ENCODE measurements around the gene ARHGEF3. TPM values are rescaled to one million over a fixed set of nuclear protein-coding genes. Genes with fewer than 3 reads are reported as not detected.

Gene ARHGEF3
- total and polyA plus RNA-seq, 4 donors = 10.4 to 40.9 (median 21.0) TPM

GRCh38 chr3:56737006-56737405 is 64.7 kb downstream of the ARHGEF3 start:
- no peak overlapping the region for H3K27ac ChIP-seq (ENCODE audit: low read depth in 1 of 2, low read length in 1 of 2)
- 92 to 94% methylated on average over 10 of the region's 10 CpGs for WGBS, 2 donors
- H3K9me3 ChIP-seq (ENCODE audit: control insufficient read depth in 4 of 4, insufficient read depth in 3 of 4, low read length in 3 of 4) = no peaks in the 10 kb centered on the region
- H3K36me3 ChIP-seq (ENCODE audit: control insufficient read depth in 4 of 4, insufficient read depth in 4 of 4, low read length in 4 of 4) = peaks cover 0 to 17% (median 8%) of the 10 kb centered on the region in 4 donors
- no peak overlapping the region for H3K4me3 ChIP-seq
- no peak for DNase-seq
- no peaks in the 10 kb centered on the region for H3K4me1 ChIP-seq (ENCODE audit: control insufficient read depth in 5 of 5, insufficient read depth in 5 of 5, low read length in 5 of 5)
- no peak for TF ChIP-seq CTCF (IDR thresholded peaks at IDR 0.05; ENCODE audit: control extremely low read depth, extremely low read depth)
- ATAC-seq (ENCODE audit: insufficient read depth, low FRiP score) = no peak
- no peaks in the 10 kb centered on the region for H3K27me3 ChIP-seq (ENCODE audit: control insufficient read depth in 3 of 3, insufficient read depth in 3 of 3, low read length in 2 of 3)
- H3K9ac ChIP-seq (ENCODE audit: insufficient read depth in 1 of 2, low read length in 2 of 2) = no peak overlapping the region

GRCh38 chr3:56732109-56732508 is 69.6 kb downstream of the ARHGEF3 start:
- no peaks in the 10 kb centered on the region for H3K4me1 ChIP-seq (ENCODE audit: control insufficient read depth in 5 of 5, insufficient read depth in 5 of 5, low read length in 5 of 5)
- no peaks in the 10 kb centered on the region for H3K27me3 ChIP-seq (ENCODE audit: control insufficient read depth in 3 of 3, insufficient read depth in 3 of 3, low read length in 2 of 3)
- 80 to 86% methylated on average over 8 of the region's 8 CpGs for WGBS, 2 donors
- H3K36me3 ChIP-seq (ENCODE audit: control insufficient read depth in 4 of 4, insufficient read depth in 4 of 4, low read length in 4 of 4) = peaks cover under 1 to 30% (median 10%) of the 10 kb centered on the region in 4 donors
- no peak overlapping the region for H3K27ac ChIP-seq (ENCODE audit: low read depth in 1 of 2, low read length in 1 of 2)
- H3K9me3 ChIP-seq (ENCODE audit: control insufficient read depth in 4 of 4, insufficient read depth in 3 of 4, low read length in 3 of 4) = no peaks in the 10 kb centered on the region
- ATAC-seq (ENCODE audit: insufficient read depth, low FRiP score) (no peak), DNase-seq (no peak)
- no peak for TF ChIP-seq CTCF (IDR thresholded peaks at IDR 0.05; ENCODE audit: control extremely low read depth, extremely low read depth)
- H3K9ac ChIP-seq (ENCODE audit: insufficient read depth in 1 of 2, low read length in 2 of 2) = no peak overlapping the region
- no peak overlapping the region for H3K4me3 ChIP-seq

DNA sequence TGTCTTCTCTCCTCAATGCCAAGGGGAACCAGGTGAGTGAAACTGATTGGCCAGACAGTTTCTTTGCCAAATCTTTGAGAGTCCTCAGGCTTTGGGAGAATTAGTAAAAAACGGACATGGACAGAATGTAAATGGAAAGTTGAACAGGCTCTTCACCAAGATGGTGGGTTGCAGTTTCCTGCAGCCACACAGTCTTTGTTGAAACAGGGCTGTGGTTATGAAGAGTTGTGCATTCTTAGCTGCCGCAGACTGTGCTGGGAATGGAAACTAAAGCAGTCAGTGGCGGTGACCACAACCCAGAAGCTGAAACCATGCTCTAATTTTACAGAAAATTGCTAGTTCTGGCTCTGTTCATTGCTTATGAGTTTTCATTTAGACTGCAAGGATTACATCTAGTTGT is 76.6 kb downstream of the ARHGEF3 start:
- no peaks in the 10 kb centered on the region for H3K4me1 ChIP-seq (ENCODE audit: control insufficient read depth in 5 of 5, insufficient read depth in 5 of 5, low read length in 5 of 5)
- ATAC-seq (ENCODE audit: insufficient read depth, low FRiP score) = no peak
- no peaks in the 10 kb centered on the region for H3K9me3 ChIP-seq (ENCODE audit: control insufficient read depth in 4 of 4, insufficient read depth in 3 of 4, low read length in 3 of 4)
- no peak overlapping the region for H3K4me3 ChIP-seq
- DNase-seq = no peak
- WGBS, 2 donors = 71 to 73% methylated on average over 3 of the region's 3 CpGs
- H3K27ac ChIP-seq (ENCODE audit: low read depth in 1 of 2, low read length in 1 of 2) = no peak overlapping the region
- TF ChIP-seq CTCF (IDR thresholded peaks at IDR 0.05; ENCODE audit: control extremely low read depth, extremely low read depth) = no peak
- no peaks in the 10 kb centered on the region for H3K27me3 ChIP-seq (ENCODE audit: control insufficient read depth in 3 of 3, insufficient read depth in 3 of 3, low read length in 2 of 3)
- peaks cover 5 to 22% (median 9%) of the 10 kb centered on the region in 4 donors for H3K36me3 ChIP-seq (ENCODE audit: control insufficient read depth in 4 of 4, insufficient read depth in 4 of 4, low read length in 4 of 4)
- no peak overlapping the region for H3K9ac ChIP-seq (ENCODE audit: insufficient read depth in 1 of 2, low read length in 2 of 2)

- no peak overlapping the region for H3K27ac ChIP-seq (ENCODE audit: low read depth in 1 of 2, low read length in 1 of 2)
- H3K36me3 ChIP-seq (ENCODE audit: control insufficient read depth in 4 of 4, insufficient read depth in 4 of 4, low read length in 4 of 4) = peaks cover 5 to 20% (median 9%) of the 10 kb centered on the region in 4 donors
- ATAC-seq (ENCODE audit: insufficient read depth, low FRiP score) (no peak), DNase-seq (peak in 1 of 3 donors; percentile 6)
- no peak overlapping the region for H3K4me3 ChIP-seq
- no peak overlapping the region for H3K9ac ChIP-seq (ENCODE audit: insufficient read depth in 1 of 2, low read length in 2 of 2)
- TF ChIP-seq CTCF (IDR thresholded peaks at IDR 0.05; ENCODE audit: control extremely low read depth, extremely low read depth) = no peak
- no peaks in the 10 kb centered on the region for H3K4me1 ChIP-seq (ENCODE audit: control insufficient read depth in 5 of 5, insufficient read depth in 5 of 5, low read length in 5 of 5)
- no peaks in the 10 kb centered on the region for H3K27me3 ChIP-seq (ENCODE audit: control insufficient read depth in 3 of 3, insufficient read depth in 3 of 3, low read length in 2 of 3)
- WGBS, 2 donors = 91 to 94% methylated on average over 3 of the region's 3 CpGs
- no peaks in the 10 kb centered on the region for H3K9me3 ChIP-seq (ENCODE audit: control insufficient read depth in 4 of 4, insufficient read depth in 3 of 4, low read length in 3 of 4)
Observed at GRCh38 chr3:56724676-56725075, 77.1 kb downstream of the ARHGEF3 start.

Measured in lung (tissue), 12 donors.